ENCODE results near the gene PRODH. TPM values are rescaled to one million over a fixed set of nuclear protein-coding genes. Genes with fewer than 3 reads are reported as not detected.

Gene PRODH
- total RNA-seq (2022; extraction: Qiagen RNA extraction; ENCODE audit: low read depth) = 0.41 to 1.2 TPM (median 0.84 TPM) in 5 replicates

GRCh38 chr22:18935889-18936529 lies at the start of gene PRODH:
PRODH (minus strand) TSS chr22:18936293; CDS start chr22:18936287, 6 bp downstream.

GRCh38 chr22:18905540-18906409 lies 30.3 kb downstream of the PRODH start, which contains the start of gene DGCR6:
DGCR6 (plus strand) TSS chr22:18906320; CDS start chr22:18906375, 55 bp downstream.

Other genes with a start within 250 kb of the PRODH start
- 1.0 to 1.8 TPM (median 1.2 TPM) in 5 replicates for gene DGCR6, start 30.0 kb downstream of the PRODH start, total RNA-seq (2022; extraction: Qiagen RNA extraction; ENCODE audit: low read depth)
- 14.9 to 23.0 TPM (median 18.9 TPM) in 5 replicates for gene DGCR2, start 186.1 kb upstream of the PRODH start, total RNA-seq (2022; extraction: Qiagen RNA extraction; ENCODE audit: low read depth)
- not detected in 5 replicates for gene TSSK2, start 195.0 kb upstream of the PRODH start, total RNA-seq (2022; extraction: Qiagen RNA extraction; ENCODE audit: low read depth)
- gene ESS2, start 208.4 kb upstream of the PRODH start, total RNA-seq (2022; extraction: Qiagen RNA extraction; ENCODE audit: low read depth) = 9.7 to 13.3 TPM (median 11.6 TPM) in 5 replicates
- 0.09 TPM in 1 of 5 replicates, not detected in the others for gene GSC2, start 214.0 kb upstream of the PRODH start, total RNA-seq (2022; extraction: Qiagen RNA extraction; ENCODE audit: low read depth)
- 47.6 to 66.2 TPM (median 61.3 TPM) in 5 replicates for gene SLC25A1, start 242.4 kb upstream of the PRODH start, total RNA-seq (2022; extraction: Qiagen RNA extraction; ENCODE audit: low read depth)